HG02798 (cell line): ENCODE data around the gene AGBL4.
"Not testable (repeated sequence)": the region's sequence is repeated elsewhere in the genome, so short reads cannot be mapped to it uniquely, and the experiment has no call there.

Source experiments
- ATAC-seq: cut with Tn5 transposase; IDR thresholded peaks from one replicate; pipeline ENCODE4 v1.9.1; 2021; ENCODE audit warnings: mild to moderate bottlenecking; ENCODE audit not compliant: unreplicated experiment, poor library complexity

The AGBL4 gene

DNA sequence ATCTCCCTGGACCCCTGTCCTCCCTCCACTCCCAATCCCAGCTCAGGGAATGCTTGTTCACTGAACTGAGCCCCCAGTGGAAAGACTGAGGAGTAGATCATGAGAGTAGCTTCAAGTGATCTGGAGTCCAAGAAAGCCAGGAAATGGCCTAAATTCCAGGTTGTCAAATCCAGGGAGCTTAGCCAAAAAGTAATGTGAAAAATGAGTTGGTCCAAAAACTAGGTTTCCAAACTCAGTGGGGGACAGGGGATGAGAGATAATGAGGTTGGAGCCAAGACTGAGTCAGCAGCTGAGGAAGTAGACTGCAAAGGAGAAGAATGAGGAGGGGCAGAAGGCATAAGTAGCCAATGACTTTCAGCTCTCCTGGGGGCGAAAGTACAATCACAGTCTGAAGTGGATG lies 963.0 kb downstream of the AGBL4 start:
- no peak for ATAC-seq

- ATAC-seq: no peak
Observed at GRCh38 chr1:49059087-49059486, 964.7 kb downstream of the AGBL4 start.

- no peak for ATAC-seq
Observed at GRCh38 chr1:49052102-49052501, 971.7 kb downstream of the AGBL4 start.

DNA sequence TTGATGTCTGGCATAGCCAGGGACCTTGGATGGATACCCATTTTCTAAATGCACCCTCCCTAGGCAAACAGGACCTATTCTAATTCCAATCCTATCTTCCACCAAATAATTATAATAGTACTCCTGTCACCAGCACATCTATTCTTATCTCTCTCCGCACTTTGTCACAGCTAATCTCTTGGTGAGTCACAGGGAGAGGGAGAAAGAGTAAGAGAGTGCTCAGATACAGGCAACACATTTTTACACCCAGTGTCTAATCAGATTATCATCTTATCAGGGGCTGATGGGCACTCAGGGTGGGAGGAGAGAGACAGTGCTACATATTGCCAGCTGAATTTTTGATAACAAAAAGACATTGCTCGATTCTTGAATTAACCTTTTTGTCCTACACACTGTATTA lies 972.1 kb downstream of the AGBL4 start:
- no peak for ATAC-seq

GRCh38 chr1:49050041-49050440 lies 973.7 kb downstream of the AGBL4 start:
- no peak for ATAC-seq

GRCh38 chr1:49048188-49048587 lies 975.6 kb downstream of the AGBL4 start:
- no peak for ATAC-seq

GRCh38 chr1:49046305-49046704 lies 977.4 kb downstream of the AGBL4 start:
- ATAC-seq: no peak

DNA sequence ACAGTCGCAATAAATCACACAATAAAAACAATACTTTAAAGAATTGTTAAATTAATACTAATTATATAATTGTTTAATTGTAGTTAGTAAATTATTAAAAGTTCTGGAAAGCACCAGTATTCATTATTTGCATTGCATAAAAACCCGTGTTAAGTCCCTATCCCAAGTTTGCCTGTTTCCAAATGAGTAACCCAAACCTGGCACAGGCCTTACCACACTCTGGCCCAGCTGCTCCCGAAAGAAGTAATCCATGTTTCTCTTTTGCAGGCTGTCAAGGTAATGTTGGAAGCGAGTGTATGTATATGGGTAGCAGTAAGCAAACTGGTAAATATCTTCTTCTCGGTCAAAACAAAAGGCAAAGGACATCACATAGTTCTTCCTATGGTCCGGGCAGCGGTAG lies 978.4 kb downstream of the AGBL4 start:
- ATAC-seq: no peak

- no peak for ATAC-seq
Observed at GRCh38 chr1:49036700-49037099, 987.1 kb downstream of the AGBL4 start.

- no peak for ATAC-seq
Observed at GRCh38 chr1:49028396-49028795, 995.4 kb downstream of the AGBL4 start.

DNA sequence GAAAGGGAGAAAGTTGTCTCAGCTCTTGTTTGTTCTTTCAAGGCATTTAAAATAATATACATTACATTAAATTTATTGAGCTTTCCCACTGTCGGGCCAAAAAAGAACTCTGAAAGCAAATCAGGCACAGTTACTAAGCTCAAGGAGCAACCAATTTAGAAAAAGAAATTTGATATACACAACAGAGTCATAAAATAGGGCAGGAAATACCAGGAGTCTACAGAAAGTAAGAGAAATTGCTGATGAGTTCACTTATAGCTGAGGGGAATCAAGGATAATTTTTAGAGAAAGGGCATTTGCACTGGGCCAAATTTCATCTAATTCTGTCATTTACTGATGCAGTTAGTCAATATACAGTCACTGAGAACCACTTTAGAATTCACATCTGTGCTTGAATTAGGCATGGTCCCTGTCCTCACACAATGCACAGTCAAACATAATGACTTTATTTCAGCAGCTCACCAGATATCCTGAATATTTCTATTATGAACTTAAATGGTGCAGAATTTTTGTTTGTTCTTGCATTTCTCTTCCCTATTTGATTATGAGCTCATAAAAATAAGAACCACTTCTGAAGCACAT lies 997.4 kb downstream of the AGBL4 start:
- no peak for ATAC-seq

DNA sequence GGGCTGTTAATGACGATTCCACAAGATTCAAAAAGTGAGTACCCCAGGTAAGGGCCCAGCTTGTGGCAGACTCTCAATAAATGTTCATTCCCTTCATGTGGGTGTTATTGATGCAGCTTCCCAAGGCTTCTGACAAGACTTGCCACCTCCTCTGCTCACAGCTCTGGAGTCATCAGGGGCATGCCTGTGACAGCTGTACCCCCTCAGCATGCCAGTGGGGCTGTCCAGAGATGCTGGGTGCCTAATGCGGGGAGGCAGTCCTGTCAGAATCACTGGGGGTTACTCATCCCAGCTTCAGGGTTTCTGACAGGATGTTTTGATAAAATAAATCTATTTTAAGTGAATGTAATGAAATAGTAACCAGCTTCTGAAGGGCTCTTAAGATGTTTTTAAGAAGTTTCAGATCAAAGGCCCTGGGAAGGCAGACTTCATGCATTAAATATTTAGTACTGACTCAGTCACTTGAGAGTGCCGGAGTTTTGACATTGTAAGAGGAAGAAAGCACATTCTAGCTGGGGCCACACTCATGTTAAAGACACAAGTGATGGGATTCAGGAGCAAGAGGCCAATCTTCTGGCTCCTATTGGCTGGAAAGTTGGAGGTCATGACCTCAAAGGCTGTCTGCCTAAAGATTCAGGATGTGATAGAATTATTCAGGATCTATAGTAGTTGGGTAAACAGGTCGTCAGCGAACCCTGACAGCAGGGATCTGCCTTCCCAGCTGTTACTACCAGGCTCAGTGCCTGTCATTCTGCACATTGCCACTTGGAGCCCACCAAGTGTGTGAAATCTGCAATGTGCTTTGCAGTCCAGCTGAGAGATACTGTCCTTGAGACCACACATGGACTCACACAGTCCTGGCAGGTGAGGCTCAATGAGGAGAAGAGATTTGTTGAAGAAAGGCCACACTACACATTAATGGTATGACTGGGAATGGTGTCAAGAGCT lies 1007.5 kb downstream of the AGBL4 start:
- ATAC-seq: no peak

DNA sequence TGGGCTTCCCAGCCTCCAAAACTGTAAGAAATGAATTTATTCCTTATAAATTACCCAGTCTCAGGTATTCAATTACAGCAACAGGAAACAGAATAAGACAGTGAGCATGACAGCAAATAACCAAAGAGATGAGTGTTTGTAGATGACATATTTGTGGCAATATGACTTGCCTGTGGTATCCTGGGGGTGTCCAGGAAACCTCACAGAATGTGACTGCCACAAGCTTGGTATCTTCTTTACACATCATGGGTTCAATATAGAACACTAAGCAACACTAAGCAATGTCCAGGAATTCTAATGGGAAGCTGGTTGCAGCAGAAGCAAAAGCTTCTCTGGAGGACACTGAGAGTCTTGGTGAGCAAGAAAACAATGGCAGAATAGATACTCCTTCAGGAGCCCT lies 1010.7 kb downstream of the AGBL4 start:
- ATAC-seq: no peak

- not testable (repeated sequence) for ATAC-seq
Observed at GRCh38 chr1:49002981-49003380, 1020.8 kb downstream of the AGBL4 start.

- no peak for ATAC-seq
Observed at GRCh38 chr1:48999321-48999720, 1024.4 kb downstream of the AGBL4 start.

- ATAC-seq: no peak
Observed at GRCh38 chr1:48996311-48996710, 1027.4 kb downstream of the AGBL4 start.

GRCh38 chr1:48988633-48989197 lies 1035.0 kb downstream of the AGBL4 start:
- no peak for ATAC-seq

GRCh38 chr1:48979940-48980339 lies 1043.8 kb downstream of the AGBL4 start:
- ATAC-seq: no peak

GRCh38 chr1:48978413-48978812 lies 1045.3 kb downstream of the AGBL4 start:
- no peak for ATAC-seq

DNA sequence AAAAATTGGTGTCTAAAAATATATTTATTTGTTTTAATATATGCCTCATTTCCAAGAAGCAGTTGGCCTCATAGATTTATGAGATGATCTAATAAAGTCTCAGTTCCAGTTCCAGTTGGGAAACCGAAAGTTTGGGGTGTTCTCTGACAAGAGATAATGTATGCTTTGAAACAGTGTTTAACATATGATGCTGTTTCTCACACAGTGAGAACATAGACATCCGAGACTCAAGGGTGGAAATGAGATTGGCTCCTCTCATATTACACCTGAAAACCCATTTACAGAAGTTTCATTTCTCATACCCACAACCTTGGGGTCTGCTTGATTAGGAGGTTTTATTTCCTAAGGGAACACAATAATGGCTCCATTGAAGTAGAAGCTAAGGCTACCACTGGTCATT lies 1046.5 kb downstream of the AGBL4 start:
- ATAC-seq: no peak

GRCh38 chr1:48969971-48970370 lies 1053.8 kb downstream of the AGBL4 start:
- ATAC-seq: no peak
